ENCODE measurements around the gene KCNQ5. TPM values are rescaled to one million over a fixed set of nuclear protein-coding genes. Genes with fewer than 3 reads are reported as not detected.

Gene KCNQ5
- total RNA-seq, 4 donors from 2014 or later: 0.57 to 4.4 (median 0.97) TPM

- Histone ChIP-seq H3K4me3 (no peak overlapping the region), H3K9me3 (no peaks in the 10 kb centered on the region), H3K36me3 (no peaks in the 10 kb centered on the region), H3K27ac (no peak overlapping the region), H3K4me1 (no peaks in the 10 kb centered on the region), H3K27me3 (no peaks in the 10 kb centered on the region)
- 84 to 97% methylated on average over 6 of the region's 6 CpGs for WGBS, 2 donors
- no peak for DNase-seq
- TF ChIP-seq POLR2A (IDR thresholded peaks at IDR 0.05): no peak
- TF ChIP-seq, protein P1, sequence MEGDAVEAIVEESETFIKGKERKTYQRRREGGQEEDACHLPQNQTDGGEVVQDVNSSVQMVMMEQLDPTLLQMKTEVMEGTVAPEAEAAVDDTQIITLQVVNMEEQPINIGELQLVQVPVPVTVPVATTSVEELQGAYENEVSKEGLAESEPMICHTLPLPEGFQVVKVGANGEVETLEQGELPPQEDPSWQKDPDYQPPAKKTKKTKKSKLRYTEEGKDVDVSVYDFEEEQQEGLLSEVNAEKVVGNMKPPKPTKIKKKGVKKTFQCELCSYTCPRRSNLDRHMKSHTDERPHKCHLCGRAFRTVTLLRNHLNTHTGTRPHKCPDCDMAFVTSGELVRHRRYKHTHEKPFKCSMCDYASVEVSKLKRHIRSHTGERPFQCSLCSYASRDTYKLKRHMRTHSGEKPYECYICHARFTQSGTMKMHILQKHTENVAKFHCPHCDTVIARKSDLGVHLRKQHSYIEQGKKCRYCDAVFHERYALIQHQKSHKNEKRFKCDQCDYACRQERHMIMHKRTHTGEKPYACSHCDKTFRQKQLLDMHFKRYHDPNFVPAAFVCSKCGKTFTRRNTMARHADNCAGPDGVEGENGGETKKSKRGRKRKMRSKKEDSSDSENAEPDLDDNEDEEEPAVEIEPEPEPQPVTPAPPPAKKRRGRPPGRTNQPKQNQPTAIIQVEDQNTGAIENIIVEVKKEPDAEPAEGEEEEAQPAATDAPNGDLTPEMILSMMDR (IDR thresholded peaks at IDR 0.05): no peak
- intact Hi-C loops (cut with DNase I): no loop called here
Measured at GRCh38 chr6:72691249-72691648, 69.4 kb downstream of the KCNQ5 start.

- no peak for TF ChIP-seq POLR2A (IDR thresholded peaks at IDR 0.05)
- TF ChIP-seq, protein P1 (IDR thresholded peaks at IDR 0.05): no peak
- intact Hi-C loops (cut with DNase I): no loop called here
- Histone ChIP-seq H3K27me3 (no peaks in the 10 kb centered on the region), H3K9me3 (no peaks in the 10 kb centered on the region), H3K27ac (no peak overlapping the region), H3K4me3 (no peak overlapping the region), H3K36me3 (no peaks in the 10 kb centered on the region), H3K4me1 (no peaks in the 10 kb centered on the region)
- 91 to 96% methylated on average over 3 of the region's 3 CpGs for WGBS, 2 donors
- no peak for DNase-seq
Measured at GRCh38 chr6:72696055-72696454, 74.2 kb downstream of the KCNQ5 start.

DNA sequence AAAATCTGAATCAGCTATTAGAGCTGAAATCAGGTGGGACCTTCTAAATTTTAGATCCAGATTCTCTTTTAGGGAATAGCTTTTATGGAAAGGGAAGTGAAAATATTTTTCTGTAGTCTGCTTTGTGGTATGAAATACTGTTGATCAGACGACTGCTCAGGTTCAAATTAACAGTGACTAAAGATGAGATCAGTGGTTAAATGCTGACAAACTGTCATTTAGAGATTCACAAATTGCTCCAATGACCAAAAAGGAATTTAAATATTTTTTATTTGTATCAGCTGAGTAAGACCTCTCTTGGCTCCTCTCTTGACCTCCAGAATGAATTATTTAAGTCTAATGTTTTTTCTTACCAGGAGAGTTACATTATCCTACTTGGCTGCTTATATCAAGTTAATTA lies 77.3 kb downstream of the KCNQ5 start:
- DNase-seq: no peak
- no peak for TF ChIP-seq POLR2A (IDR thresholded peaks at IDR 0.05)
- TF ChIP-seq, protein P1 (IDR thresholded peaks at IDR 0.05): no peak
- WGBS, 2 donors: 56 to 68% methylated on average over 1 of the region's 1 CpG
- intact Hi-C loops (cut with DNase I): no loop called here
- H3K36me3 ChIP-seq: no peaks in the 10 kb centered on the region
- H3K27ac ChIP-seq: no peak overlapping the region
- H3K4me3 ChIP-seq: no peak overlapping the region
- no peaks in the 10 kb centered on the region for H3K9me3 ChIP-seq
- no peaks in the 10 kb centered on the region for H3K4me1 ChIP-seq
- no peaks in the 10 kb centered on the region for H3K27me3 ChIP-seq

DNA sequence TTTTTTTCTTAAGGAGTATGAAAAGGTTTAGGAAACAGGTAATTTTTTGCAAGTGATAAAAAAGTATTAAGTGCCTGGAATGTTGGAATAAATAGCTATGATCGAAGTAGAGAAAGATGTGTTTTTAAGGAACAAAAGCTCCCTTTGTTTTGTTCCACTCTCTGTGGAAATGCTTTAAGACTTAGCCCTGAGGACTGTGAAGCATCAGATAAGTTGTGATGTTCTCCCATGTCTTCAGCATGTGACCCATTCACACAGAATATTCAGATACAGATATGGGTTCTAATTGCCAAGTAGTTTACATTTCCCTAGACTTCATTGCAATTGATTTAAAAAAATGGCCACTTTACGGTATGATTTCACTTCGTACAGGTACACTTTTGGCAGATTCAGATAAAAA lies 80.6 kb downstream of the KCNQ5 start:
- Histone ChIP-seq H3K4me3 (no peak overlapping the region), H3K9me3 (no peaks in the 10 kb centered on the region), H3K27me3 (no peaks in the 10 kb centered on the region), H3K27ac (no peak overlapping the region), H3K36me3 (no peaks in the 10 kb centered on the region), H3K4me1 (no peaks in the 10 kb centered on the region)
- 76 to 83% methylated on average over 3 of the region's 3 CpGs for WGBS, 2 donors
- TF ChIP-seq, protein P1 (IDR thresholded peaks at IDR 0.05): no peak
- no peak for TF ChIP-seq POLR2A (IDR thresholded peaks at IDR 0.05)
- DNase-seq: no peak
- intact Hi-C loops (cut with DNase I): no loop called here

DNA sequence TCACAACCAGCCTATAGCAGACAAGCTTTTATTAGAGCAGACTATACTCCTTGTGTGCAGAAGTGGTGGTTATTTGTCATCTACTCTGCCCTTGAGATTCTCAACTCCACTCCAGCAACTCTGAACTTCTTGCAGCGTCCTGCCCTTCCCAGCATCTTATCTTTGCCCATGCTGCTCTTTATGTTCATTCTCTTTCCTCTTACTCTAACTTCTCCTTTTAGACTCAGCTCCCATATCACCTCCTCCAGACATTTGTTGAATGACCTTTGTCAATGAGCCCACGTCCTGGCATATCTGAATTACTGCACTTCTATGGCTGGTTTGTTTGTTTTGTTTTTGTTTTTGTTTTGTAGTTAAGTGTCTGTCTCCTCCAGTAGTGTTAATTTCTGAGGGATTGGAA lies 81.2 kb downstream of the KCNQ5 start:
- Histone ChIP-seq H3K27ac (no peak overlapping the region), H3K9me3 (no peaks in the 10 kb centered on the region), H3K4me3 (no peak overlapping the region), H3K36me3 (no peaks in the 10 kb centered on the region), H3K27me3 (no peaks in the 10 kb centered on the region), H3K4me1 (no peaks in the 10 kb centered on the region)
- TF ChIP-seq, protein P1 (IDR thresholded peaks at IDR 0.05): no peak
- TF ChIP-seq POLR2A (IDR thresholded peaks at IDR 0.05): no peak
- intact Hi-C loops (cut with DNase I): no loop called here
- no peak for DNase-seq
- WGBS, 2 donors: 62 to 71% methylated on average over 2 of the region's 2 CpGs
